ENCODE measurements around the gene KIRREL3.

Gene KIRREL3

DNA sequence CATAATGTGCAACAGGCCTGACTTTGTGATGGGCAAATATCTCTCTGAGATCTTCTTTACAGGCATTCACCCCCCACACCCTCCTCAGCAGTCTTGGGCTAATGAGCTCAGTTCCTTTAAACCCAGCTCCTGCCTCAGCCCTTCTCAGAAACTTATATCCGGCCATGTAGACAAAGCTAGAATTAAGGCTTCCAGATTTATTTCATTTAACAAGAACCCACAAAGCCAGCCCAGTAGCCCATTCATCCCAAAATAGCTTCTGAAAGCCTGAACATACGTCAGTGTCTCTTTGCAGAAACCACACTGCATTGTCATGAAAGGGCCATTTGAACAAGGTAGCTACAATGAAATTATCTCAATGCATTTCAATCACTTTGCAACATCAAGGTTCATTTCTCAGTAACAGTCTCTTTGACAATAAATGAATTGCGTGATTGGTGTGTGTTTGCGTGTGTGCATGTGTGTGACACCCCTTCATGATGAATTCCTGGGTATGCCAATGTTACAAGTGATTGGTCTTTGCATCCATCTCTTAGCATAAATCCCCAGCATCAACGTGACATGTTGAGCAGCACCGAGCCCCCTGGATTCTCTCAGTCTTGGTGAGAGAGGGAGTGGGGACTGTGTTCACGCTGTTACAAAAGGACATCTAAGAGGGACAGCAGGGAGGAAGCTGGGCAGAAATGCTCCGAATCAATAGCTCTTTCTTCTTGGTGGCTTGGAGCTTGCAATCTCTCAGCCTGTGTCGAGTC is 299.6 kb downstream of the KIRREL3 start:
- no peak for DNase-seq

DNA sequence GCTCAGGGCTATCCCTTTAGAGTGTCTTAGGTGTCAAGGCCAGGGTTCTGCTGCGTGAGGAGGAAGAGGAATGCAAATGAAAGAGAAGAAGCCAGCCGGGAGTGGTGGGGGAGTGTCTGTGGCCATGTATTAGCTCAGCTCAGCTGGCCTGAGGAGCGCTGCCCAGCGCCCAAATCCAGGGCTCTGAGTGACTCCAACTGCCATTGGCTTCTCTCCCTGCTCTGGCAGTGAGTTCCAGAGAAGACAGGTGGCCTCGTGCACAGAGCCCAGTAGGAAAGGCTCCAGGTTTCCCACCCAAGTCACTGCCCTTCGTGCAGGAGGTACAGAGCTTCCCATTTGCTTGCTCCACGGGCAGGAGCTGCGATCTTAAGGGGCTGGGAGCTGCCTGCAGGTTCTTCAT is 302.0 kb downstream of the KIRREL3 start:
- no peak for DNase-seq

DNA sequence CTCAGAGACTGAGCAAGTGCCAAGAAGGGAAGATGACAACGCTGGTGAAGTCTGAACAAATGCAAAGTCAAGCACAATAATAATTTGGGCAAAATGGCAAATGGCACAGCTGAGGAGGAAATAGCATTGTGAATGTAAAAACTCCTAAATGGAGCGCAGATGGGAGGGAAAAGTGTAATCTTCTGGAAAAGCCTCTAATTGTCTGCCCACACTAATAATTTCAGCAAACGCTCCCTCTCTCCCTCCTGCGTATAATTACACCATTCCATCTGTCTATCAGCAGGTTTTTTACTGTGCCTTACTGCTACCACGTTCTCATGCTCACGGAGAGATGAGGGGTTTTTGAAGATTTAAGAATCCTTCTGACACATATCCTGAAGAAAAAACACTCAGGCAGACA is 302.6 kb downstream of the KIRREL3 start:
- DNase-seq, result peak; percentile 15

DNA sequence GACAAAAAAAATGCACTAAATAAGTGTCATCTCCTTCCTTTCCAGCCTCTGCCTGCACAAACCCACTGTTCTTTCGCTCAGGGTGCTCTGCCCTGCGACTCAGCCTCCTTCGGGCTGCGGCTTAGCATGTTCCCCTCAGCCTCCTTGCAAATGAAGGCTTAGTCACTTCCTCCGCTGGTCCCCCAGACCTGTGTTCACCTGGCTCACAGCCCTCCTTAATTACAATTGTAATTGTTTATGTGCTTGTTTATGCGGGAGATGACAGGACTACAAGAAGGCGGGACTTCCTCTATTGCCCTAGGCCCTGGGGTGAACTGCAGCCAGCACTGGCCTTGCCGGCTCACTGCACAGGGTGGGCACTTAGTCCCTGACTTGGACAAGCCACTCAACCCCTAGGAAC is 303.6 kb downstream of the KIRREL3 start:
- no peak for DNase-seq

DNA sequence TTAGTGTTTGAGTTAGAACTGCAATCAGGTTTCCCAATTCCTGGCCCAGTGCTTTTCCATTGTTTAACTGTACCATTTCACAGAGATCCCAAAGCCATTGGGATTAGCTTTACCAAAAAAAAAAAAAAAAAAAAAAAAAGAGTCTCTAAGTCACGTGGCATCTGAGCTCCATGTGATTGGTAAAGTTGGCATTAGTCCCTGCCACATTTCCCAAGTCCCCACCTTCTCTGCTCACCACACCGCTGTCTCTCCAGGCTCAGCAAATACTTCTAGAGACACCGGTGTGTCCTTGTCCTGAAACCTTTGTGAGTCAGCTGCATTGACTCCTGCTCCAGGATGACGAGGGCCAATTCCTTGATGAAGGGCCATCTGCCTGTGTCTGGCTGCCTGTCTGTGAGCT is 305.3 kb downstream of the KIRREL3 start:
- DNase-seq, result no peak

DNA sequence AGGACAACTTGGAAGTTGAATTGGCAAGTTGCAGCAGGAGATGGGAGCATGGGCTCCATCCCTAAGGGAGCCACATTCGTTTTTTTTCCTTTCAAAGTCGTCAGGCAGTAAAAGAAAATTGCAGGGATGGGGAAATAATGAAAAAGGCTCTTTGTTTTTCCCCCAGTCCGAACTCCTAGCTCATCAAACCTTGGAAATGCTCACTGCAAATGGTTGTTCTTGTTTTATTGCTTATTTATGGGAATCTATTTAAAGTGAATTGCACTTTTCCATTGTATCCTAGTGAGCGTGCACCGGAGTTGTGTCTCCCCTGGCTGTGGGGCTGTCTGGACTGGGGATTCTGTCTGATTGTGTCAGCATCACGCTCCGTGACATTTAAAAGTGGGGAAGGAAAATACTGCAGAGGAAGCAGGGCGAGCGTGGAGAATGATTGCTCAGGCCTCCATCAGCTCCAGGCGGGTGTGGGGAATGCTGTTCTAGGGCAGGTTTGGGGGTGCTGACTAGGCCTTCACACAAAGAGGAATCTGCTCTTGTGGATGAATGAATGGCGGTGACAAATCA is 306.4 kb downstream of the KIRREL3 start:
- no peak for DNase-seq

DNA sequence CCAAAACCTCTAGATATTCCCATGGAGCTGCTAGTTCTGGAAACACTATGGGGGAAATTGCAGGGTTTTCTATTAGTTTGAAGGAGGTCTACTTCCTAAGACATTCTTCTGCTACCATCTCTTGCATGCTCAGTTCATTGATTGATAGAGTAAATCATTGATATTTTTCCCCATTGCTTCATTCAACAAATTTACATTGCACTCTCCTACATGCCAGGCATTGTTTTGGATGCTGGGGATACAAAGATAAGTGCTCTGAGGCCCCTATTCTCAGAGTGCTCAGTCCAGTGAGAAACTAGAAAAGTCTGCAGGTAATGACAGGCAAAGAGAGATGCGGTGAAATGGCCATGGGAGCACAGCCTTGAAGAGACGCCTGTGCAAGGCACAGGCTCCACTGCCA is 313.1 kb downstream of the KIRREL3 start:
- DNase-seq, result no peak

DNA sequence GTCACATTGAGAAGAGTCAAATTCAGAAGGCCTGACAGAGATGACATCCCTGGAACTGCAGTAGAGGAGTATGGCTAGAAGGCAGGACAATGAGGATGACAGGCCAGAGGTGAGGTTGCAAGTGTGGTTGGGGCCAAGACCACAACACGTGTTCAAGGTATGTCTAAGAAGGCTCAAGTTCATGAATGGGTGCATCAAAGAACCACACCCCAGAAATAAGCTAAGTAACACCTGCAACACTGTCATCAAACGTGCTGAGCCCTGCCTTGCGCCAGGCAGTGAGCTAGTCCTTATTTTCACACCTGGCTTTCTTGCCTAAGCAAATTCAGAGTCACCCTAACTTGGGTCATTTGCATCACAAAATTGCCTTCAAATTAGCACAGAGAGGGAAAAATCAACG is 313.6 kb downstream of the KIRREL3 start:
- DNase-seq, result no peak

DNA sequence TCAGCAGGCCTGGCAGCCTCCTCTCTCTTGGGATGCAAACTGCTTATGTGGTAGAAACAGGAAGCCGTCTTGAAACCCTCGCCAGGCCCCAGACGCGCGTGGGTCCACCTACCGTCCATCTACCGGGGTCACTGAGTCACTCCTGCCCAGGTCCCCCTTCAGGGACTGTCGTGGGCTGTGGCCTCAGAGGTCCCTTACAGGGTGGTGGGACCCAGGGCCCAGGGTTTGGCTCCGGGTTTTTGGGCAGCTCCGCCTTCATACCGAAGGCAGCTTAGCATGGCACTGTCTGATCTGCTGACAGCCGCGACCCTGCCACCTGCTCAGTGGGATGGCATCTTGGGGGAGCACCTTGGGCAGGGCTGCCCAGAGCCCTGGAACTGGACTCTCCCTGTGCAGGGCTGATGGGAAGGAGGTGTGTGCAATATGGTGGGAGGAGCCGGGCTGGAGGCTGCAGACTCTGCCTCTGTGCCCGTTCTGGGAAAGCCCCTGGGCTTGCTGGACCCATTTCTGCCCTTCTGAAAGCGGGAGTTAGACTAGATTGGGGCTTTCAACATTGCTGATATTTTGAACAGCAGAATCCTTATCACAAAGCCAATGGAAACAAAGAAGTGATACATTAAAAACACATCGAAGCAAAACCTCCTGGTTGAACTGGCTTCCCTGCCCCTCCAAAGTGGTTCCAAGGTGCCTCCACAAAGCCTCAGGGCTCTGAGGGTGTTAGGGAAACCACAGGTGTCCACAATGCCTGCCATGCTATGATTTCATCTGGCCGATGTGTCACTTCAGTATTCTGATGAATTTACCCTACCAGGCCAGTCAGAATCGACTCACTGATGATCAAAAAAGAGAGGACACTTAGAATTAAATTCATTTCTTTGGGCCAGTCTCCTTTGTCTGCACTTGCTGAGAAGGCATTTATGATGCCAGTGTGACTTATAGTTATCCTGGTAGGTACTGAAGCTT is 316.5 kb downstream of the KIRREL3 start:
- no peak for DNase-seq

DNA sequence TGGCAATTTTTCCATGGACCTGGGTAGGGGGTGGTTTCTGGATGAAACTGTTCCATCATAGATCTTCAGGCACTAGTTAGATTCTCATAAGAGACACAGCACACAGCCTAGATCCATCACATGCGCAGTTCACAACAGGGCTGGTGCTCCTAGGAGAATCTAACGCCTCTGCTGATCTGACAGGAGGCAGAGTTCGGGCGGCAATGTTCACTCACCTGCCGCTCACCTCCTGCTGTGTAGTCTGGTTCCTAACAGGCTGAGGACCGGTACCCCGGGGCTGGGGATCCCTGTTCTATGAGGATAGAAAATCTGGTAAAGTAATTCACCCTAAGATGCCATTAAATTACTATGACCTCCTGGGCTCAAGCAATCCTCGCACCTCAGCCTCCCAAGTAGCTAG is 318.0 kb downstream of the KIRREL3 start:
- DNase-seq, result no peak

DNA sequence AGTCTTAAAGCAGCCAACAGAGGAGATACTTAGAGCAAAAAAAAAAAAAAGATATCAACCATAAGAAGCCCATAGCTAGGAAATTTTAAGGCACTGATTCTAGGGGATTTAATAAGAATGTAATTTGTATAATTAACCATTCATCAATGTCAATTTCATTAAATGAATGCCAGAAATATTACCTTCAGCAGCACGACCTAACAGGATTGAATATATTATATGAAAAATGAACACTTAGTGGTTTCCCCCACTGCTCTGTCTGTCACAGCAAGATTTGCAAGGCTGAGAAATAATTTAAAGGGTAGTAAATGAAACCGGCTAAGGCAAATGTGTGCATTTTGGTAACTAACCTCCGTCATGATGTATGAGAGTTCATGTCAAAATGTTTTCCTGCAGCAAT is 319.9 kb downstream of the KIRREL3 start:
- no peak for DNase-seq

DNA sequence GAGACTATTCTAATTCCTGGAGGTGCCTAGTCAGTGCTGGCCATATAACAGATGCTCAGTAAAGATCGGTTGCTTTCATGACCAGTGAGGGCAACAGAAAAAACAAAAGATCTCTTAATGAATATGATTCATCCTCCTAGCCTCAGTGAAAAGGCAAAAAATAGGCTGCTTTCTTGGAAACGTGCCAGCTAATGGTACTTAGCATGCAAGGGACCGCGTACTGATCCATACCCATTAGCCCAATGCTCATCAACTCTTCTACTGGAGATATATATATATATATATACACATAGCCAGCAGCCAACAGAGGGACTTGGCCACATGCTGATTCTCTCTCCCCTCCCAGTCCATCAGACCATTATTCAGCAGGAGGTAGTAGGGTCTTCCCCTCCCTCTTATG is 320.4 kb downstream of the KIRREL3 start:
- DNase-seq, result peak; percentile 51

DNA sequence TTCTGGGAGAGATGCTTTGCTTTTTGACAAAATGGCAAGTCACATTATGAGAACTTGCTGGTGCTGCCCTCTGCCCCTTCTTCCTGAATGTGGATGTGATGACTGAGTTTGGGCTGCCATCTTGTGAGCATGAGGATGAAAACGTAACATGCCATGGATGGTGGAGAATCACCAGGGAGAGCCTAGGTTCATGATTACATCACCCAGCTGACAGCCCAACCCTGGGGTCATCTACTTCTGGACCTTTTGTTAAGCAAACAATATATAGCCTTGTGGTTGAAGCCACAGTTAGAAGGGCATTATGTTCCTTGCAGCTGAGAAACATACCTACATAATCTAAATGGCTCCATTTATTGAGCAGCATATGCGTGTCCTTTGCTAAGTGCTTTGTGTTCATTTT is 321.5 kb downstream of the KIRREL3 start:
- no peak for DNase-seq

DNA sequence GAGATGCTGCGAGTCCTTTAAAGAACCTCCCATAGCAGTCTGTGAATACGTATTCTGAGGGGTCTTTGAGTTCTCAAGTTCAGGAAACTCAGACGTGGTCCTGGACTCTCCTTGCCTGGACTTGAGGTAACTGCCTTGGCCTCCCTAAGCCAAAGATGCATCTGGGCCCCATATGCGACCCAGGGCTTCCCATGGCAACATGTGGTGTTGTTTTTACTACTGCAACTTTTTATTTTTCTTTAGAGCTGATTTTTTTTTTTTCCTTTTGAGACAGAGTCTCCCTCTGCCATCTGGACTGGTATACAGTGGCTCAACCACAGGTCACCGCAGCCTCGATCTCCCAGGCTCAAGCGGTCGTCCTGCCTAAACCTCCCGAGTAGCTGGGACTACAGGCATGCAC is 324.0 kb downstream of the KIRREL3 start:
- no peak for DNase-seq

DNA sequence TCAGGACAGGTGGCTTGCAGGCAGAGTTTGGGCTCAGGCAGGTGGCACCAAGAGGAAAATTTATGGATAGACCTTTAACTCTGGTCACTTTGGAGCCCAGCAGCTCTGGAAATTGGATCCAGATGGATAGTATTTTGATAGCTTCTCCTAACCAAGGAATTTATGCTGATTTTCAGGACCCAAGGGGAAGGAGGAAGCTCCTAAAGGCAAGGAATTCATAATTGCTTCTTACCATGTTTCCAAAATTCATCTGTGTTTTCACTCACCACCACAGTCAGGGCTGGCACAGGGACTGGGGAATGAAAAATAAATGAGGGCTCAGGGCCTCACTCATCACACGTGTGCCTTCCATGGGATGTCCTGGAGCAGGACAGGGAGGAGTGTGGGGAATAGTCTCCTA is 327.3 kb downstream of the KIRREL3 start:
- no peak for DNase-seq

DNA sequence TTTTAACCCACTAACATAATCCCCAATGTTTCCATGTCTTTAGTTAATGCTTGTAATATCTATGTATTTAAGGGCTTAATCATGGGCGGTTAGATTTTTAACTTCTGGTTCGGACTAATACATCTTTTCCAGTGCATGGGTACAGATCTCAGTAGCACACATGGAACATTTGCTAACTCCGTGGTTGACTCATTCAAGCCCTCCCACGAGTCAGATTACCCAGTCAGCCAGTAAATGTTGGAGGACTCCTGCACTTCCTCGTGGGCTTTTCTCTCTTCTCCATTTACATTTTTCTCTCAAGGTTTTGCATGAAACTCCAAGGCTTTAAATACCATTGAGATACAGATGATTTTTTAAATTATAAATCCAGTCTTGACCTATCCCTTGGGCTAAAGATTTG is 331.2 kb downstream of the KIRREL3 start:
- DNase-seq, result no peak

DNA sequence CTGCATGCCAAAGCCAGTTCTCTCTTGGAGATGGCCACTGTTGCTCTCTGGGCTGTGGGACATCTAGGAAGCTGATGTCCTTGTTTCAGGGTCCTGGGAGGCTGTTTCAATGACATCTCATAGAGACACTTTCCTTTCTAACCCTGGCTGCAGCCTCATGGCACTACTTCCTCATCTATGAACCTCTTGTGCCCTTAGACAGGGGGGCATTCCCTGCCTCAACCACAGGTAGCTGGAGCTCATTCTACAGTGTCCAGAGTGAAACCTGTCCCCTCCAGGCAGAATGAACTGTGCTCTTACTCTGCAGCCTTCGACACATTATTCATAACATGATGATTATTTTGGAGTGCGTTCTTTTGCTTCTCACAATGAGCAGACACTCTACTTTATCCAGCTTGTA is 335.9 kb downstream of the KIRREL3 start:
- DNase-seq, result no peak

DNA sequence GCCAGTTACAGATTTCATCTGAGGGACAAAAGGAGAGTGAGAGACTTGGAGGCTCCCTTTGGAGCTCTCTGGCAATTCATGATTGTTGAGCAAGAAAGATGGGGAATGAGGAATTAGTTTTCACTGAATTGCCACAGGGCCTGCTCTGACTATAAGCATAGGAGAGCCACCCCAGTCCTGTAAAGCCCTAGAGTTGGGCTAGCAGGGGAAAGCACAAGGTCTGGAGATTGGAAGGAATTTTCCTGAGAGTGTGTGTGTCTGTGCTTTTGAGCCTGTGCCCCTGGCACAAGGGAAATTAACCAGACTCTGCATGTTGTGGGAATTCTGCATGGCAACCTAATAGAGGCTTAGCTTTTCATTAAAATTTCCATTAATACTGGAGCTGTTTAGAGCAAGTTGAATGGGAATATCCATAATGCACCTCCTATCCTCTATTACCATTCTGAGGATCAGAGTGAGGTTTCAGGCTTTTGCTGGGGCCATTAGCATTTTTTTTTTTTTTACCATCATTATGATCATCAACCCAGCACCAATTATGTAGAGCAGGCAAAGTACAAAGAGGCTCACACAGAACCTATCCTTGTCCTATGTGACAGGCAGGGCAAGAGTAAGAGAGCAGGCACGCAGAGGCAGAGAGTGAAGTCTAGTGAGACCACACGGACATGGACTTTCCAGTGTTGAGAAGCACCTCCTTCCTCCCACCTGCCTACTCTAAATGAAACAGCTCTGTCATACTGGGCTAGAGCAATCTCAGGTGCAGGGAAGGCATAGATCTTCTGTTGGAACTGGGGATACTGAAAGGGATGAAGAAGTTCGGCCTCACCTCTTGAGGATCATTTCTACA is 336.6 kb downstream of the KIRREL3 start:
- no peak for DNase-seq

DNA sequence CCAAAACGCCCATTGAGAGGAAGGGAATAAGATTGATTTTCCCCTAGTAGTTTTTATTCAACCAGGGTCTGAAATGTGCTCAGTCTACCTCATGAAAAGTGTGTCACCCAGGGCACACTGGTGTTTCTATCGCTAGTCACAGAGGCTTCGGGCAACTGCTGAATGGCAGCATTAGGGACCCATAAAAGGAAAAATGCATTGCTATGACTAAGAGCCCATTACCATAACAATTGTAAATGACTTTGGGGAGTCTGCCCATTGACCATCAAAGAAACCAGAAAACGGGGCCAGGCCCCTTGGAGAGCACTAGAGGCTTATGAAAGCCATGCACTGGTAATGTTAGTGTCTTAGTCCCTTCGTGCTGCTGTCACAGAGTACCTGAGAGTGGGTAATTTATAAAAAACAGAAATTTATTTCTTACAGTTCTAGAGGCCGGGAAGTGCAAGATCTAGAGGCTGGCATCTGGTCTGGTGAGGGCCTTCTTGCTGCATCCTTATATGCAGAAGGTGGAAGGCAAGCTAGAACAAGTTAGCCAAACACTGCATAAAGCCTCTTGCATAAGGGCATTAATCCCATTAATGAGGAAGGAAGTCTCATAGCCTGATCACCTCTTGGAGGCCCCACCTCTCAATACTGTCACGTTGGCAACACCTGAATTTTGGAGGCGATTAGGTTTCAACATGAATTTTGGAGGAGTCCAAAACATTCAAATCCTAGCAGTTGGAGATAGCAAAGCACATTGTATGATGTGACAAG is 338.4 kb downstream of the KIRREL3 start:
- no peak for DNase-seq

DNA sequence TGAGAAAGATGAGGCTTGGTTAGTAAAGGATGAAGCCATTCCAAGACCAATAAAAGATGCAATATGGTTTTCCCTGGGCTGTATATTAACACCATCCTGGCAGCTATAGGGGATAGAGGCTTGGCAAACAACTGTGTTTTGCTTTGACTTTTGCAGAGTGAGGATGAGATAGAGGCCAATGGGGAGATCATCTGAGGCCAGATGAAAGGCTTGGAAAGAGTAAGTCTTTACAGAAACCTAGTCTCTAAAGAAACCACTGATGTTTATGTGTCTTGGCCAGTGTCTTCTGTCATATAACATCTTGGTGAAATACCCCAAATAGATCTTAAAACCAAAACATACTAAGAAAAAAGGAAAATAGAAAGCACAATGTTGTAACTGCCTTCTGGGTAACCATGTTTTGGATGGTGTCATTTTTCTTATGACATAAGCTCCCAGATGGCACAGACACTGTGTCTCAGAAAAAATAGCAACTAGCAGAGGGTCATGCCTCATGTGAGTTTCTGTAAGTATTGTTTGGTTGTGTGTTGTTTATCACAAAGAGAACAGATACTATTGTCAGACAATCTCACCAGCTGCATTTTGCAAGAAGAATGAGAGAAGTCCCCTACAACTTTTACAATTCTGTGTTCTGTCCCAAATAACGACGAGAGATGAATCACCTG is 339.7 kb downstream of the KIRREL3 start:
- DNase-seq, result no peak

DNA sequence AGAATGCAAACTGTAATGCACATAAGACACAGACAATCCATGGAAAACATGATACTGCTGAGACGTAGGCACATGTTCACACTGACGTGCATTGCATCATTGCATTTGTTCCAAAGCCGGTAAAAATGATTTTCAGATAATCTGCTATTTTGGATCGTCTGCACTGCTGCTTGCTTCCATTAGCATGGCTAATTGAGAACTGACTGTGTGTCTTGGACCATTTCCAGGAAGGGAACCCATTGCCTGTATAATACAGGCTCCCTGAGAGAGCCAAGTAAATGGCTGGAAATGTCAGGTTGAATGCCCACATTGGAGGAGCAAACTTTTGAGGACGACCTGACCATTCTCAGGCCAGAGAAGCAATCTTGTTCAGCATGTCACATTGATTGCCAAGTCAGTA is 340.2 kb downstream of the KIRREL3 start:
- DNase-seq, result peak; percentile 59
